Measurements from ENCODE around the gene AMT.
"Not testable (repeated sequence)": the region's sequence is repeated elsewhere in the genome, so short reads cannot be mapped to it uniquely, and the experiment has no call there.

AMT gene

GRCh38 chr3:49391310-49391709, 31.0 kb downstream of the AMT start:
- H3K9ac ChIP-seq (ENCODE audit: low read depth in 1 of 2, low read length in 2 of 2); H3K4me3 ChIP-seq (ENCODE audit: low read length in 2 of 2); H3K4me1 ChIP-seq (ENCODE audit: control insufficient read depth in 2 of 2, insufficient read depth in 2 of 2, low read length in 2 of 2); H3K27me3 ChIP-seq (ENCODE audit: control insufficient read depth in 2 of 2, insufficient read depth in 2 of 2, low read length in 2 of 2); H3K27ac ChIP-seq (ENCODE audit: low read depth in 2 of 2, low read length in 2 of 2); H3K9me3 ChIP-seq (ENCODE audit: control insufficient read depth in 2 of 2, low read length in 2 of 2): not testable (repeated sequence)
- H3K36me3 ChIP-seq (ENCODE audit: control insufficient read depth in 2 of 2, insufficient read depth in 2 of 2, low read length in 2 of 2) = peaks cover 8 to 11% of the 10 kb centered on the region in 2 donors

DNA sequence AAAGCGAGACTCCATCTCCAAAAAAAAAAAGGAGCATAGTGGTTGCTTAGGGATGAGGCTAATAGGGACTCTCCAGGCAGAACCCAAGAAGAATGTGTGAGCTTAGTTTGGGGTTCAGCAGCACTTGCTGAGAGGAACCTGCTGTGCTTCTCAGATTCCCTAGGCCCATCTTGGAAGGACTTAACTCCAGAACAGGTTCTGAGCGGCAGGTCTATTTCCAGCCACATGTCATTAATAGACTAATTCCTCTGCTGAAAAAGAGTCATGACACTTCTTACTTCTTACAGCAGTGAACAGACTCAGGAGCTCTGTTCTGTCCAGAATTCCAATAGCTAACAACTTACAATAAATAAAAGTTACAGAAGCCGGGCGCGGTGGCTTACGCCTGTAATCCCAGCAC, 33.0 kb downstream of the AMT start:
- peaks cover 3 to 8% of the 10 kb centered on the region in 2 donors for H3K4me1 ChIP-seq (ENCODE audit: control insufficient read depth in 2 of 2, insufficient read depth in 2 of 2, low read length in 2 of 2)
- H3K36me3 ChIP-seq (ENCODE audit: control insufficient read depth in 2 of 2, insufficient read depth in 2 of 2, low read length in 2 of 2) = peaks cover 0 to 4% of the 10 kb centered on the region in 2 donors
- no peaks in the 10 kb centered on the region for H3K27me3 ChIP-seq (ENCODE audit: control insufficient read depth in 2 of 2, insufficient read depth in 2 of 2, low read length in 2 of 2)
- no peaks in the 10 kb centered on the region for H3K9me3 ChIP-seq (ENCODE audit: control insufficient read depth in 2 of 2, low read length in 2 of 2)
- H3K9ac ChIP-seq (ENCODE audit: low read depth in 1 of 2, low read length in 2 of 2) = no peak overlapping the region
- no peak overlapping the region for H3K4me3 ChIP-seq (ENCODE audit: low read length in 2 of 2)
- H3K27ac ChIP-seq (ENCODE audit: low read depth in 2 of 2, low read length in 2 of 2) = no peak overlapping the region

DNA sequence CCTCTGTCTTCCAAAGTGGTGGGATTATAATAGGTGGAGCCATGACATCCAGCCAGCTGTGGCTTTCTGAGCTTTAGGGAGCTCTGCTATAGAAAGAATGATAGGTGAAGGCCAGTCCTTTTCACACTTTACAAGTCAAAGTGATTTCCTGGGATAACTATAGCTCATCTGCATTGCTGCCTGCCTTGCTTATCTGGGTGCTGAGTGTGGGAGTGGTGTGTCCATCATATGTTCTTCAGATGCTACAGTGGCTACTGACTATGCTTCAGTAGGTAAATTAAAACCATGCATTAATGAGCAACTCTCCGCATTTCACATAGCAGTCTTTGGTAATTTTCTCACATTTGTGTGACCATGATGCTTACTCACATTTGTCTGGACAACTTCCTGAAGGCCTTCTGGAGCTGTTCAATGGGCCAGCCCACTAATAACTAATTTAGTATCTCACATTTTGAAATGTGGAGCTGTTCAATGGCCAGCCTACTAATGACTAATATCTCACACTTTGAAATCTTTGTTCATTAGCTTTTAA, 33.9 kb downstream of the AMT start:
- H3K27me3 ChIP-seq (ENCODE audit: control insufficient read depth in 2 of 2, insufficient read depth in 2 of 2, low read length in 2 of 2) = no peaks in the 10 kb centered on the region
- H3K36me3 ChIP-seq (ENCODE audit: control insufficient read depth in 2 of 2, insufficient read depth in 2 of 2, low read length in 2 of 2) = peaks cover 0 to 4% of the 10 kb centered on the region in 2 donors
- H3K9me3 ChIP-seq (ENCODE audit: control insufficient read depth in 2 of 2, low read length in 2 of 2) = no peaks in the 10 kb centered on the region
- H3K4me1 ChIP-seq (ENCODE audit: control insufficient read depth in 2 of 2, insufficient read depth in 2 of 2, low read length in 2 of 2) = peaks cover 3 to 10% of the 10 kb centered on the region in 2 donors
- no peak overlapping the region for H3K27ac ChIP-seq (ENCODE audit: low read depth in 2 of 2, low read length in 2 of 2)
- no peak overlapping the region for H3K9ac ChIP-seq (ENCODE audit: low read depth in 1 of 2, low read length in 2 of 2)
- H3K4me3 ChIP-seq (ENCODE audit: low read length in 2 of 2) = no peak overlapping the region

GRCh38 chr3:49387721-49388120, 34.6 kb downstream of the AMT start:
- H3K9ac ChIP-seq (ENCODE audit: low read depth in 1 of 2, low read length in 2 of 2) = no peak overlapping the region
- H3K27ac ChIP-seq (ENCODE audit: low read depth in 2 of 2, low read length in 2 of 2) = no peak overlapping the region
- H3K27me3 ChIP-seq (ENCODE audit: control insufficient read depth in 2 of 2, insufficient read depth in 2 of 2, low read length in 2 of 2) = no peaks in the 10 kb centered on the region
- H3K36me3 ChIP-seq (ENCODE audit: control insufficient read depth in 2 of 2, insufficient read depth in 2 of 2, low read length in 2 of 2) = peaks cover 0 to 4% of the 10 kb centered on the region in 2 donors
- peaks cover 3 to 10% of the 10 kb centered on the region in 2 donors for H3K4me1 ChIP-seq (ENCODE audit: control insufficient read depth in 2 of 2, insufficient read depth in 2 of 2, low read length in 2 of 2)
- no peaks in the 10 kb centered on the region for H3K9me3 ChIP-seq (ENCODE audit: control insufficient read depth in 2 of 2, low read length in 2 of 2)
- H3K4me3 ChIP-seq (ENCODE audit: low read length in 2 of 2) = no peak overlapping the region

DNA sequence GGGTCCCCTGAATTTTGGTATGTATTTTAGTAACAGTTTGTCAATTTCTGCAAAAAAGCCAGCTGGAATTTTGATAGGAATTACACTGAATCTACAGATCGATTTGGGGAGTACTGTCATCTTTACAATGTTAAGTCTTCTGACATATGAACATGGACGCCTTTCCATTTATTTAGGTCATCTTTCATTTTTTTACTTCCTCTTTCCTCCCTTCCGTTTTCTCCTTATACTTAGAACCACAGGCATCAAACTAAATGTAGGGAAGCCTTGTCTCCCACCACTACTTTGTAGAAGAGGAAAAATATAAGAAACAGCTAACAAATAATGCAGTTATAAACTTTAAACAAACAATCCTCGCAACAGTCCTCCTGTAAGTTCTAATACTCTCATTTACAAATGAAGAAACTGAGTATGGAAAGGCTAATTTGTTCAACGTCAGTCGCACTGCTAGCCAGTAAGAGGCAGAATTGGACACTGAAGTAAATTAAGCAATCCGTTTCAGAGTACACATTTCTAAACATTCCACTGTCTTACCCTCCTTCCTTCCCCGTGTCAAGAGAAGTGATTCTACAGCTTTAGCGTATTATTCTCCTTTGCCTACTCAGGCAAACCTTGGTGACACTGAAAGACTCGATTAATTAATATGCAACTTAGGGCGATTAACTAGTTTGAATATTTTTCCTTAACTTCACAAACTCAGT, 36.1 kb downstream of the AMT start:
- no peaks in the 10 kb centered on the region for H3K27me3 ChIP-seq (ENCODE audit: control insufficient read depth in 2 of 2, insufficient read depth in 2 of 2, low read length in 2 of 2)
- no peak overlapping the region for H3K27ac ChIP-seq (ENCODE audit: low read depth in 2 of 2, low read length in 2 of 2)
- H3K9me3 ChIP-seq (ENCODE audit: control insufficient read depth in 2 of 2, low read length in 2 of 2) = no peaks in the 10 kb centered on the region
- H3K36me3 ChIP-seq (ENCODE audit: control insufficient read depth in 2 of 2, insufficient read depth in 2 of 2, low read length in 2 of 2) = peaks cover 0 to 4% of the 10 kb centered on the region in 2 donors
- H3K4me1 ChIP-seq (ENCODE audit: control insufficient read depth in 2 of 2, insufficient read depth in 2 of 2, low read length in 2 of 2) = peaks cover 3 to 10% of the 10 kb centered on the region in 2 donors
- H3K9ac ChIP-seq (ENCODE audit: low read depth in 1 of 2, low read length in 2 of 2) = no peak overlapping the region
- H3K4me3 ChIP-seq (ENCODE audit: low read length in 2 of 2) = no peak overlapping the region

GRCh38 chr3:49385617-49386016, 36.7 kb downstream of the AMT start:
- Histone ChIP-seq H3K27ac (ENCODE audit: low read depth in 2 of 2, low read length in 2 of 2) (no peak overlapping the region), H3K4me3 (ENCODE audit: low read length in 2 of 2) (no peak overlapping the region), H3K9me3 (ENCODE audit: control insufficient read depth in 2 of 2, low read length in 2 of 2) (no peaks in the 10 kb centered on the region), H3K4me1 (ENCODE audit: control insufficient read depth in 2 of 2, insufficient read depth in 2 of 2, low read length in 2 of 2) (peaks cover 3 to 10% of the 10 kb centered on the region in 2 donors), H3K9ac (ENCODE audit: low read depth in 1 of 2, low read length in 2 of 2) (no peak overlapping the region), H3K27me3 (ENCODE audit: control insufficient read depth in 2 of 2, insufficient read depth in 2 of 2, low read length in 2 of 2) (no peaks in the 10 kb centered on the region), H3K36me3 (ENCODE audit: control insufficient read depth in 2 of 2, insufficient read depth in 2 of 2, low read length in 2 of 2) (peaks cover 0 to 4% of the 10 kb centered on the region in 2 donors)

GRCh38 chr3:49383387-49383786, 38.9 kb downstream of the AMT start:
- no peaks in the 10 kb centered on the region for H3K9me3 ChIP-seq (ENCODE audit: control insufficient read depth in 2 of 2, low read length in 2 of 2)
- peaks cover 0 to 3% of the 10 kb centered on the region in 2 donors for H3K36me3 ChIP-seq (ENCODE audit: control insufficient read depth in 2 of 2, insufficient read depth in 2 of 2, low read length in 2 of 2)
- no peak overlapping the region for H3K4me3 ChIP-seq (ENCODE audit: low read length in 2 of 2)
- peaks cover 3 to 10% of the 10 kb centered on the region in 2 donors for H3K4me1 ChIP-seq (ENCODE audit: control insufficient read depth in 2 of 2, insufficient read depth in 2 of 2, low read length in 2 of 2)
- no peaks in the 10 kb centered on the region for H3K27me3 ChIP-seq (ENCODE audit: control insufficient read depth in 2 of 2, insufficient read depth in 2 of 2, low read length in 2 of 2)
- H3K27ac ChIP-seq (ENCODE audit: low read depth in 2 of 2, low read length in 2 of 2) = peak overlapping the region in 1 of 2 donors; percentile 37
- H3K9ac ChIP-seq (ENCODE audit: low read depth in 1 of 2, low read length in 2 of 2) = no peak overlapping the region

- Histone ChIP-seq H3K27me3 (ENCODE audit: control insufficient read depth in 2 of 2, insufficient read depth in 2 of 2, low read length in 2 of 2) (no peaks in the 10 kb centered on the region), H3K27ac (ENCODE audit: low read depth in 2 of 2, low read length in 2 of 2) (no peak overlapping the region), H3K4me3 (ENCODE audit: low read length in 2 of 2) (no peak overlapping the region), H3K4me1 (ENCODE audit: control insufficient read depth in 2 of 2, insufficient read depth in 2 of 2, low read length in 2 of 2) (peaks cover 0 to under 1% of the 10 kb centered on the region in 2 donors), H3K36me3 (ENCODE audit: control insufficient read depth in 2 of 2, insufficient read depth in 2 of 2, low read length in 2 of 2) (peaks cover 10 to 19% of the 10 kb centered on the region in 2 donors), H3K9ac (ENCODE audit: low read depth in 1 of 2, low read length in 2 of 2) (no peak overlapping the region), H3K9me3 (ENCODE audit: control insufficient read depth in 2 of 2, low read length in 2 of 2) (no peaks in the 10 kb centered on the region)
These were observed 43.9 kb downstream of the AMT start for GRCh38 chr3:49378249-49378895.

- no peaks in the 10 kb centered on the region for H3K27me3 ChIP-seq (ENCODE audit: control insufficient read depth in 2 of 2, insufficient read depth in 2 of 2, low read length in 2 of 2)
- no peak overlapping the region for H3K27ac ChIP-seq (ENCODE audit: low read depth in 2 of 2, low read length in 2 of 2)
- H3K4me3 ChIP-seq (ENCODE audit: low read length in 2 of 2) = no peak overlapping the region
- H3K4me1 ChIP-seq (ENCODE audit: control insufficient read depth in 2 of 2, insufficient read depth in 2 of 2, low read length in 2 of 2) = no peaks in the 10 kb centered on the region
- H3K9ac ChIP-seq (ENCODE audit: low read depth in 1 of 2, low read length in 2 of 2) = no peak overlapping the region
- peaks cover 18 to 26% of the 10 kb centered on the region in 2 donors for H3K36me3 ChIP-seq (ENCODE audit: control insufficient read depth in 2 of 2, insufficient read depth in 2 of 2, low read length in 2 of 2)
- H3K9me3 ChIP-seq (ENCODE audit: control insufficient read depth in 2 of 2, low read length in 2 of 2) = no peaks in the 10 kb centered on the region
These were observed 44.8 kb downstream of the AMT start for GRCh38 chr3:49377483-49377882.

DNA sequence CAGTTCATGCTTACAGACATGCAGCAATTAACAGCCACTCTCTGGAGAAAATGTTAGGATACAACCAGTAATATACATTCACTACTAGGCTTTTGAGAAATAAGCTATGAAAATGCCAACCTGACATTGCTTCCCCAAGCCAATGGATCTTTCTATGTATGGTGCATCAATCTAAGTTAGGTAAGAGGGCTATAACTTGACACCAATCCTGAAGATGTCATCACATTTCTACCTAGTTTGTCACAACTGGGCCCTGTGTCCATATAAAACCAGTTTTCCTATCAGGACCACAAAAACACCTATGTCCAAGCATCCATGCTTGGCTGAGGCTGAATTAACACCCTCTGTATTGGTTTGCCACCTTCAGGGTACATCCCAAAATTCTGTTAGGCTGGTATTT, 50.3 kb downstream of the AMT start:
- no peak overlapping the region for H3K9ac ChIP-seq (ENCODE audit: low read depth in 1 of 2, low read length in 2 of 2)
- H3K9me3 ChIP-seq (ENCODE audit: control insufficient read depth in 2 of 2, low read length in 2 of 2) = no peaks in the 10 kb centered on the region
- H3K27me3 ChIP-seq (ENCODE audit: control insufficient read depth in 2 of 2, insufficient read depth in 2 of 2, low read length in 2 of 2) = no peaks in the 10 kb centered on the region
- no peak overlapping the region for H3K27ac ChIP-seq (ENCODE audit: low read depth in 2 of 2, low read length in 2 of 2)
- H3K4me1 ChIP-seq (ENCODE audit: control insufficient read depth in 2 of 2, insufficient read depth in 2 of 2, low read length in 2 of 2) = no peaks in the 10 kb centered on the region
- H3K4me3 ChIP-seq (ENCODE audit: low read length in 2 of 2) = no peak overlapping the region
- H3K36me3 ChIP-seq (ENCODE audit: control insufficient read depth in 2 of 2, insufficient read depth in 2 of 2, low read length in 2 of 2) = peaks cover 42 to 54% of the 10 kb centered on the region in 2 donors
